ENCODE results near the gene ABCF2. TPM values are rescaled to one million over a fixed set of nuclear protein-coding genes. Genes with fewer than 3 reads are reported as not detected.

Gene ABCF2
- polyA plus RNA-seq, 3 donors = 22.3 to 30.9 (median 30.8) TPM

- no peak for DNase-seq (ENCODE audit: extremely low read depth in 1 of 11, low read depth in 9 of 11, low spot score in 4 of 11)
Observed at GRCh38 chr7:151186640-151187408, 40.2 kb downstream of the ABCF2 start, which contains the start of gene ASB10. Gene ASB10 (minus strand): TSS chr7:151187250. CDS start chr7:151187130, 120 bp downstream.

GRCh38 chr7:151185762-151186639 lies 41.0 kb downstream of the ABCF2 start:
- DNase-seq (ENCODE audit: extremely low read depth in 1 of 11, low read depth in 9 of 11, low spot score in 4 of 11) = no peak

- DNase-seq (ENCODE audit: extremely low read depth in 1 of 11, low read depth in 9 of 11, low spot score in 4 of 11) = no peak
Observed at GRCh38 chr7:151181011-151181431, 46.0 kb downstream of the ABCF2 start.

- DNase-seq (ENCODE audit: extremely low read depth in 1 of 11, low read depth in 9 of 11, low spot score in 4 of 11) = no peak
Observed at GRCh38 chr7:151179946-151180345, 47.1 kb downstream of the ABCF2 start.

- no peak for DNase-seq (ENCODE audit: extremely low read depth in 1 of 11, low read depth in 9 of 11, low spot score in 4 of 11)
Observed at GRCh38 chr7:151179287-151179860, 47.6 kb downstream of the ABCF2 start.

GRCh38 chr7:151178831-151179230 lies 48.2 kb downstream of the ABCF2 start:
- DNase-seq (ENCODE audit: extremely low read depth in 1 of 11, low read depth in 9 of 11, low spot score in 4 of 11) = no peak

- no peak for DNase-seq (ENCODE audit: extremely low read depth in 1 of 11, low read depth in 9 of 11, low spot score in 4 of 11)
Observed at GRCh38 chr7:151178236-151178635, 48.8 kb downstream of the ABCF2 start.

- no peak for DNase-seq (ENCODE audit: extremely low read depth in 1 of 11, low read depth in 9 of 11, low spot score in 4 of 11)
Observed at GRCh38 chr7:151177310-151177709, 49.7 kb downstream of the ABCF2 start.

- DNase-seq (ENCODE audit: extremely low read depth in 1 of 11, low read depth in 9 of 11, low spot score in 4 of 11) = no peak
Observed at GRCh38 chr7:151176401-151176800, 50.6 kb downstream of the ABCF2 start.

GRCh38 chr7:151175793-151176311 lies 51.2 kb downstream of the ABCF2 start:
- no peak for DNase-seq (ENCODE audit: extremely low read depth in 1 of 11, low read depth in 9 of 11, low spot score in 4 of 11)

- no peak for DNase-seq (ENCODE audit: extremely low read depth in 1 of 11, low read depth in 9 of 11, low spot score in 4 of 11)
Observed at GRCh38 chr7:151175047-151175792, 51.8 kb downstream of the ABCF2 start.

- peak in 3 of 11 donors; percentile 28 to 32 (median 30) for DNase-seq (ENCODE audit: extremely low read depth in 1 of 11, low read depth in 9 of 11, low spot score in 4 of 11)
Observed at GRCh38 chr7:151174246-151175046, 52.6 kb downstream of the ABCF2 start.

- DNase-seq (ENCODE audit: extremely low read depth in 1 of 11, low read depth in 9 of 11, low spot score in 4 of 11) = no peak
Observed at GRCh38 chr7:151173386-151174245, 53.4 kb downstream of the ABCF2 start.

GRCh38 chr7:151172273-151173141 lies 54.5 kb downstream of the ABCF2 start:
- peak in 8 of 11 donors; percentile 29 to 73 (median 60) for DNase-seq (ENCODE audit: extremely low read depth in 1 of 11, low read depth in 9 of 11, low spot score in 4 of 11)

GRCh38 chr7:151168787-151169162 lies 58.2 kb downstream of the ABCF2 start:
- DNase-seq (ENCODE audit: extremely low read depth in 1 of 11, low read depth in 9 of 11, low spot score in 4 of 11) = no peak

Measured in renal cortex interstitium (tissue), 11 donors.